Breast epithelium (tissue), 3 donors: ENCODE data around the gene SRSF10.

ENCODE experiments used
- POLR2A ChIP-seq: fragments of 450-650 bp; IDR thresholded peaks from one replicate; pipeline ENCODE4 v1.6.1; 2016; ENCODE audit warnings: antibody characterized with exemption, mild to moderate bottlenecking, moderate library complexity
- POLR2AphosphoS5 ChIP-seq, 3 donors: sonication (generic); formaldehyde crosslinking; IDR thresholded peaks; one replicate each; pipeline ENCODE4 v1.6.1; 2017; ENCODE audit warnings: antibody characterized with exemption in 3 of 3

DNA sequence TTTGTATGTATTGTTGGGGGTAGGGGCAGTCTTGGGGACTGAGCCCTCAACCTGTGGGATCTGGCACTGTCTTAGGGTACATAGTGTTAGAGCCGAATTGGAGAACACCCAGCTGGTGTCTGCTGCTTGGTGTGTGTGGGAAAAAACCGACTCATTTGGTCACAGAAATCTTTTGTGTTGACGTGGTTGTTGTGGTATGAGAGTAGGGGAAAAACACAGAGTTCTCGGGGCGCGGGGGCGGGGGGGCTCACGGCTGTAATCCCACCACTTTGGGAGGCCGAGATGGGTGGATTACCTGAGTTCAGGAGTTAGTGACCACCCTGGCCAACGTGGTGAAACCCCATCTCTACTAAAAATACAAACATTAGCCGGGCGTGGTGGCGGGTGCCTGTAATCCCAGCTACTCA is 15.3 kb upstream of the SRSF10 start:
- no peak for TF ChIP-seq POLR2AphosphoS5 (IDR thresholded peaks at IDR 0.05)
- TF ChIP-seq POLR2A: no peak
